HCT116 (cell line): ENCODE results near the gene DLG2. TPM values are rescaled to one million over a fixed set of nuclear protein-coding genes. Genes with fewer than 3 reads are reported as not detected.

Experiments
- ATAC-seq: fragments of 200-7000 bp; cut with Tn5 transposase; 2 replicates; pipeline ENCODE4 v1.9.1; 2020; ENCODE audit warnings: mild to moderate bottlenecking, moderate library complexity
- BruUV-seq: library from RNA; stranded (reverse); fragments of 400-500 nt; replicated peaks from 2 replicates; lab custom pipeline; 2021; lab: Mats Ljungman, UMichigan
- CTCF ChIA-PET: fragments of 300-600 bp; sonication (Branson Sonifier 250); formaldehyde crosslinking; loops from one replicate; lab custom pipeline; 2021; ENCODE audit warnings: antibody characterized with exemption; lab: Charles Lee
- POLR2A ChIA-PET: fragments of 300-600, 350-600 bp; sonication (Branson Sonifier 250); formaldehyde crosslinking; loops from one replicate; lab custom pipeline; 2021; ENCODE audit warnings: antibody characterized with exemption; lab: Charles Lee
- RAD21 ChIA-PET, 2 experiments: fragments of 300-600 bp; sonication (Branson Sonifier 250); formaldehyde crosslinking; loops; one replicate each; lab custom pipeline; 2023; ENCODE audit warnings: low total read pairs in 2 of 2; ENCODE audit not compliant: uncharacterized antibody in 2 of 2, unreplicated experiment in 2 of 2, low non-redundant PET in 1 of 2; lab: Charles Lee
- DNase-seq: peaks from one replicate; pipeline ENCODE4 v3.0.0-alpha.2; 2010; ENCODE audit warnings: low read depth, low spot score
- H2AFZ ChIP-seq: fragments of 200-600 bp; shearing (Covaris generic), sonication (generic); 2 replicates; pipeline ENCODE4 v1.6.1; 2017; ENCODE audit warnings: low read depth, mixed run types, mixed read lengths, antibody characterized with exemption, low read length; ENCODE audit not compliant: poor library complexity, severe bottlenecking
- H3K27ac ChIP-seq: 2 replicates; pipeline ENCODE4 v1.5.1; 2012; ENCODE audit warnings: low read depth, low read length
- H3K27me3 ChIP-seq: fragments of 200-600 bp; sonication (generic); 2 replicates; pipeline ENCODE4 v1.6.1; 2016; ENCODE audit warnings: mixed run types, low read length, mixed read lengths; ENCODE audit not compliant: insufficient read depth
- H3K36me3 ChIP-seq, 2 experiments: fragments of 200-500 bp in 1 of 2; fragments of 200-600 bp in 1 of 2; sonication (Bioruptor generic) in 1 of 2; sonication (generic) in 1 of 2; 2 replicates each; pipeline versions ENCODE4 v1.5.1 to v1.6.1; 2014 to 2016; ENCODE audit warnings: low read length in 2 of 2, inconsistent platforms in 1 of 2, mixed read lengths in 1 of 2, mixed run types in 1 of 2; ENCODE audit not compliant: insufficient read depth in 2 of 2, control insufficient read depth in 1 of 2
- H3K4me1 ChIP-seq, 2 experiments: fragments of 200-600 bp in 1 of 2; sonication (generic) in 1 of 2; 2 replicates each; pipeline versions ENCODE4 v1.5.1 to v1.6.1; 2012 to 2017; ENCODE audit warnings: low read length in 2 of 2, inconsistent platforms in 1 of 2, mild to moderate bottlenecking in 1 of 2, mixed read lengths in 1 of 2, mixed run types in 1 of 2, moderate library complexity in 1 of 2; ENCODE audit not compliant: insufficient read depth in 2 of 2, control insufficient read depth in 1 of 2
- H3K4me2 ChIP-seq: fragments of 200-600 bp; sonication (generic); 2 replicates; pipeline ENCODE4 v1.6.1; 2017; ENCODE audit warnings: mixed run types, low read length, mixed read lengths
- H3K4me3 ChIP-seq, 2 experiments: fragments of 200-600 bp in 1 of 2; sonication (generic) in 1 of 2; replicated peaks in 1 of 2; 2 replicates each; pipeline ENCODE4 v1.5.1; 2011 to 2016; ENCODE audit warnings: low read length in 2 of 2, control low read depth in 1 of 2, low read depth in 1 of 2, mild to moderate bottlenecking in 1 of 2, mixed read lengths in 1 of 2, mixed run types in 1 of 2
- H3K79me2 ChIP-seq: fragments of 200-600 bp; sonication (generic); 2 replicates; pipeline ENCODE4 v1.6.1; 2017; ENCODE audit warnings: mild to moderate bottlenecking, mixed run types, low read length, moderate library complexity, mixed read lengths; ENCODE audit not compliant: insufficient read depth
- H3K9ac ChIP-seq: fragments of 200-600 bp; sonication (generic); 2 replicates; pipeline ENCODE4 v1.6.1; 2016; ENCODE audit warnings: low read length, mixed read lengths
- H3K9me2 ChIP-seq: fragments of 200-600 bp; sonication (generic), shearing (Covaris generic); 2 replicates; pipeline ENCODE4 v1.6.1; 2017; ENCODE audit warnings: mixed run types, mild to moderate bottlenecking, moderate library complexity; ENCODE audit not compliant: insufficient read depth
- H3K9me3 ChIP-seq, 2 experiments: fragments of 200-500 bp in 1 of 2; fragments of 200-600 bp in 1 of 2; sonication (Bioruptor generic) in 1 of 2; sonication (generic) in 1 of 2; 2 replicates each; pipeline ENCODE4 v1.6.1; 2014 to 2017; ENCODE audit warnings: low read length in 2 of 2, mixed read lengths in 2 of 2, inconsistent platforms in 1 of 2, low read depth in 1 of 2, mild to moderate bottlenecking in 1 of 2, mixed run types in 1 of 2, moderate library complexity in 1 of 2; ENCODE audit not compliant: control insufficient read depth in 1 of 2, insufficient read depth in 1 of 2
- H4K20me1 ChIP-seq: fragments of 200-600 bp; sonication (generic), shearing (Covaris generic); 2 replicates; pipeline ENCODE4 v1.6.1; 2017; ENCODE audit warnings: mixed run types, mild to moderate bottlenecking, moderate library complexity; ENCODE audit not compliant: insufficient read depth
- ATF3 ChIP-seq: IDR thresholded peaks from 2 replicates; pipeline ENCODE4 v1.6.1; 2012
- CTCF ChIP-seq, 3 experiments: fragments of 200-600 bp in 1 of 3; sonication (generic) in 1 of 3; IDR thresholded peaks in 2 of 3; conservative IDR thresholded peaks in 1 of 3; 2 replicates each; pipeline ENCODE4 v1.5.1; 2012 to 2017; ENCODE audit warnings: low read depth in 2 of 3, low read length in 2 of 3, antibody characterized with exemption in 1 of 3, borderline replicate concordance in 1 of 3, control low read depth in 1 of 3, mild to moderate bottlenecking in 1 of 3, mixed read lengths in 1 of 3, mixed run types in 1 of 3, moderate library complexity in 1 of 3; ENCODE audit not compliant: insufficient read depth in 1 of 3
- EGR1 ChIP-seq: IDR thresholded peaks from 2 replicates; pipeline ENCODE4 v1.6.1; 2012; ENCODE audit warnings: low read depth
- ELF1 ChIP-seq: IDR thresholded peaks from 2 replicates; pipeline ENCODE4 v1.6.1; 2012; ENCODE audit warnings: low read depth, borderline replicate concordance
- MAX ChIP-seq: IDR thresholded peaks from 2 replicates; pipeline ENCODE4 v1.6.1; 2012
- TCF7L2 ChIP-seq: IDR thresholded peaks from 2 replicates; pipeline ENCODE4 v1.7.0; 2011; ENCODE audit warnings: borderline replicate concordance, inconsistent platforms; ENCODE audit not compliant: insufficient read depth, insufficient read length; ENCODE audit errors: extremely low read depth
- YY1 ChIP-seq: IDR thresholded peaks from 2 replicates; pipeline ENCODE4 v1.6.1; 2011; ENCODE audit warnings: low read length, low read depth, moderate library complexity, mild to moderate bottlenecking; ENCODE audit not compliant: insufficient replicate concordance; ENCODE audit errors: extremely low read depth
- intact Hi-C: fragments of 100-400 bp; cut with micrococcal nuclease; formaldehyde crosslinking; loops from 2 replicates; pipeline ENCODE4 v1.10.0; 2022
- total RNA-seq: library from RNA; stranded (reverse); gene quantifications from one replicate; pipeline ENCODE4 v1.2.1, GENCODE V29; 2021; ENCODE audit not compliant: unreplicated experiment

Gene DLG2
- total RNA-seq, 1 experiment from 2014 or later = 2.4 TPM

DNA sequence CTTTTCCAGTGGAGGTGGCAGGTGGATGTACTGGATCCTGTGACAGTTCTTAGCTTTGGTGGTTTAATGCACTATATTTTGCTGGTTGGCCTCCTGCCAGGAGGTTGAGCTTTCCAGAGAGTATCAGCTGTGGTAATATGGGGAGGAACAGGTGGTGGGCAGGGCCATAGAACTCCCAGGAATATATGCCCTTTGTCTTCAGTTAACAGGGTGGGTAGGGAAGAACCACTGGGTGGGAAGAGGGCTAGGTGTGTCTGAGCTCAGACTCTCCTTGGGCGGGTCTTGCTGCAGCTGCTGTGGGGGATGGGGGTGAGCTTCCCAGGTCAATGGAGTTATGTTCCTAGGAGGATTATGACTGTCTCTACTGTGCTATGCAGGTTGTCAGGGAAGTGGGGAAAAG lies 203.8 kb downstream of the DLG2 start (continued):
- TF ChIP-seq CTCF (IDR thresholded peaks at IDR 0.05 in 2 of 3, conservative IDR thresholded peaks at IDR 0.05 in 1 of 3; ENCODE audit: borderline replicate concordance in 1 of 3, insufficient read depth in 1 of 3, low read depth in 2 of 3, low read length in 2 of 3) = no peak
- no peak for TF ChIP-seq TCF7L2
- no peak for TF ChIP-seq MAX
- TF ChIP-seq ELF1 = no peak
- TF ChIP-seq YY1 = no peak
- TF ChIP-seq EGR1 = no peak
- TF ChIP-seq, all 23 proteins: peak for 0

- Histone ChIP-seq H2AFZ (no peak overlapping the region), H3K27ac (no peak overlapping the region), H3K36me3 (no peaks in the 10 kb centered on the region), H3K9me2 (no peaks in the 10 kb centered on the region), H3K9me3 (no peaks in the 10 kb centered on the region), H4K20me1 (no peaks in the 10 kb centered on the region), H3K9ac (no peak overlapping the region), H3K79me2 (no peaks in the 10 kb centered on the region), H3K4me1 (no peaks in the 10 kb centered on the region), H3K4me3 (no peak overlapping the region), H3K4me2 (no peak overlapping the region)
- ATAC-seq (no peak), DNase-seq (no peak)
- intact Hi-C loops = no loop called here
- ChIA-PET CTCF (no interaction called here), POLR2A (no interaction called here), RAD21 (no interaction called here)
- no TSS peak for BruUV-seq
- no peak for TF ChIP-seq CTCF (IDR thresholded peaks at IDR 0.05 in 2 of 3, conservative IDR thresholded peaks at IDR 0.05 in 1 of 3; ENCODE audit: borderline replicate concordance in 1 of 3, insufficient read depth in 1 of 3, low read depth in 2 of 3, low read length in 2 of 3)
- TF ChIP-seq ATF3 = no peak
- TF ChIP-seq EGR1 = no peak
- TF ChIP-seq, all 23 proteins: peak for 0
- H3K27me3 ChIP-seq = no peaks in the 10 kb centered on the region
These were observed 213.0 kb downstream of the DLG2 start for GRCh38 chr11:85414175-85414574.
